ENCODE data around the gene GGA1.

Gene GGA1

DNA sequence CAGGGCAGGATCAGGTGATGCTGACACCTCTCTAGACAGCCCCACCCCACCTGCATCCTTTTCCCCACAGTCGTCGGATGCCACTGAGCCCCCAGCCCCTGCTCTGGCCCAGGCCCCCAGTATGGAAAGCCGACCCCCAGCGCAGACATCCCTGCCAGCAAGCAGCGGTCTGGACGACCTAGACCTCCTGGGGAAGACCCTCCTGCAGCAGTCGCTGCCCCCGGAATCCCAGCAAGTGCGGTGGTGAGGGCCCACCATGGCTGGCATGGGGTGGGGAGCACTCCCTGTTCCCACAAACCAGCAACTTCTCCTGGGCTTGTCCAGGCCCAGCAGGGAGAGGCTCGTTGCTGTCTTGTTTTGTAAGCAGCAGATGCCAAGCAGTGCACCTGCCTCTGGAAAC lies 21.3 kb downstream of the GGA1 start:
- H3K9me3 ChIP-seq (ENCODE audit: control insufficient read depth, low read length), result no peaks in the 10 kb centered on the region
- H3K4me3 ChIP-seq (ENCODE audit: insufficient read depth, low read depth, low read length), result no peak overlapping the region
- peaks cover 18% of the 10 kb centered on the region for H3K4me1 ChIP-seq (ENCODE audit: control insufficient read depth, insufficient read depth, low read length)
- peaks cover 5% of the 10 kb centered on the region for H3K36me3 ChIP-seq (ENCODE audit: control insufficient read depth, insufficient read depth, low read length)
- H3K27ac ChIP-seq (ENCODE audit: insufficient read depth, low read depth, low read length, poor library complexity, severe bottlenecking), result no peak overlapping the region
- no peaks in the 10 kb centered on the region for H3K27me3 ChIP-seq (ENCODE audit: control insufficient read depth, insufficient read depth, low read length, poor library complexity, severe bottlenecking)
- 89 to 94% methylated on average over 10 of the region's 10 CpGs for WGBS, 2 experiments

- H3K9me3 ChIP-seq (ENCODE audit: control insufficient read depth, low read length), result no peaks in the 10 kb centered on the region
- peaks cover 5% of the 10 kb centered on the region for H3K36me3 ChIP-seq (ENCODE audit: control insufficient read depth, insufficient read depth, low read length)
- peaks cover 18% of the 10 kb centered on the region for H3K4me1 ChIP-seq (ENCODE audit: control insufficient read depth, insufficient read depth, low read length)
- H3K27me3 ChIP-seq (ENCODE audit: control insufficient read depth, insufficient read depth, low read length, poor library complexity, severe bottlenecking), result no peaks in the 10 kb centered on the region
- H3K4me3 ChIP-seq (ENCODE audit: insufficient read depth, low read depth, low read length), result no peak overlapping the region
- H3K27ac ChIP-seq (ENCODE audit: insufficient read depth, low read depth, low read length, poor library complexity, severe bottlenecking), result no peak overlapping the region
- 91 to 93% methylated on average over 9 of the region's 9 CpGs for WGBS, 2 experiments
These were observed 22.3 kb downstream of the GGA1 start for GRCh38 chr22:37630839-37631435.

DNA sequence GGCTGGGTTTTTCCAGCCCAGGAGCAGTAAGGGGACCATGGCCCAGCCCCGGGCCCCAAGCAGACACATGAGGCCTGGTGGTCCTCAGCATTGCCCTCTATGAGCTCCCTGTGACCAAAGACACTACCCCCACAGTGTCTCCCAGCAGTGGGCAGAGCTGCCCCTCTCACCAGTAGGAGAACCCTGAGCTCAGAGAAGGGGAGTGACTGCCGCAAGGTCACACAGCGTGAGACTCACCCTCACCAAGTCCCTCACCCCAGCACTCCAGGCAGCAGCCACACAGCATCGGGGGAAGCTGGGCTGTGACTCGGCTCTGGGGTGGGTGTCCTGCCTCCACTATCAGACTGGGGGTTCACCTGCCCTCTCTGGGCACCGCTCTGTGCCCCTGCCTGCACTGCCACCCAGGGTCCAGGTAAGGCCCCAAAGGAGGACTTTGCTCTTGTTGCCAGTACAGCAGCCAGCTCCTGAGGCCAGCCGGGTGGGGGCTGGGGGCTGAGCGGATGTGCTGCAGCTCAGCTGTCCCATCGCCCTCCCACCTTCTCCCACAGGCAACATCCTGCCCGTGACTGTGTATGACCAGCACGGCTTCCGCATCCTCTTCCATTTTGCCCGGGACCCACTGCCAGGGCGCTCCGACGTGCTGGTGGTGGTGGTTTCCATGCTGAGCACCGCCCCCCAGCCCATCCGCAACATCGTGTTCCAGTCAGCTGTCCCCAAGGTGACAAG lies 23.0 kb downstream of the GGA1 start:
- peaks cover 18% of the 10 kb centered on the region for H3K4me1 ChIP-seq (ENCODE audit: control insufficient read depth, insufficient read depth, low read length)
- H3K27me3 ChIP-seq (ENCODE audit: control insufficient read depth, insufficient read depth, low read length, poor library complexity, severe bottlenecking), result no peaks in the 10 kb centered on the region
- no peak overlapping the region for H3K27ac ChIP-seq (ENCODE audit: insufficient read depth, low read depth, low read length, poor library complexity, severe bottlenecking)
- H3K4me3 ChIP-seq (ENCODE audit: insufficient read depth, low read depth, low read length), result no peak overlapping the region
- H3K9me3 ChIP-seq (ENCODE audit: control insufficient read depth, low read length), result no peaks in the 10 kb centered on the region
- peaks cover 5% of the 10 kb centered on the region for H3K36me3 ChIP-seq (ENCODE audit: control insufficient read depth, insufficient read depth, low read length)
- WGBS, 2 experiments, result 92 to 94% methylated on average over 19 of the region's 19 CpGs

DNA sequence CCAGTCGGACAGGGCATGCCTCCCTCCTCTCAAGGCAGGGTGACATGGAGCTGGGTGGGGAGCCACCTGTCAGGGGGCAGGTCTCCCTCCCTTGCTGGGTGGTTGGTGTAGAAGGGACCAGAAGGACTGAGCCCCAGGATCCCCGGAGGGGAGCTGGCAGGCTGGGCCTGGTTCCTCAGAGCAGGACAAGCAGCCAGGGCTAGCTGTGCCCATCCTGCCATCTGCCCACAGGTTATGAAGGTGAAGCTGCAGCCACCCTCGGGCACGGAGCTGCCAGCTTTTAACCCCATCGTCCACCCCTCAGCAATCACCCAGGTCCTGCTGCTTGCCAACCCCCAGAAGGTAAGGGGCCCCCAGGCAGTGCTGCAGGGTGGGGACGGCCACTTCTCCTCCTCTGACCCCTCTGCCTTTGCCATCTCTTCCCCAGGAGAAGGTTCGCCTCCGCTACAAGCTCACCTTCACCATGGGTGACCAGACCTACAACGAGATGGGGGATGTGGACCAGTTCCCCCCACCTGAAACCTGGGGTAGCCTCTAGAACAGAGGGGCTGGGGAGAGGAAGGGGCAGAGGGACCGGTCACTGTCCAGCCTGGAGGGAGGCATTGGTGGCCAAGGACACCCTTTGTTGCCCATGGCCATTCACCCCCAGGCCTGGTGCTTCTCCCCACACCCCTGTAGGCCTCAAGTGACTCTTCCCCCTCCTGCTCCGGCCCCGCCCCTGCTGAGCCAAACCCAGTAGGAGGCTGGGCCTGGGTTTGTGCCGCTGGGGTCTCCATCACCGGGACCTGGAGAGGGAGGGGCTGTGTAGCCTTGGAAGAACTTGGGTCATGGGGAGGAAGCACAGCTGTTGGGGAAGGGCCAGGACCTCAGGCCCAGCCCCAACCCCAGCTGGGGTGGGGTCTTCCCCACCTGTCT lies 23.8 kb downstream of the GGA1 start:
- peaks cover 5% of the 10 kb centered on the region for H3K36me3 ChIP-seq (ENCODE audit: control insufficient read depth, insufficient read depth, low read length)
- peaks cover 18% of the 10 kb centered on the region for H3K4me1 ChIP-seq (ENCODE audit: control insufficient read depth, insufficient read depth, low read length)
- no peaks in the 10 kb centered on the region for H3K9me3 ChIP-seq (ENCODE audit: control insufficient read depth, low read length)
- 87 to 93% methylated on average over 14 of the region's 14 CpGs for WGBS, 2 experiments
- no peak overlapping the region for H3K4me3 ChIP-seq (ENCODE audit: insufficient read depth, low read depth, low read length)
- no peaks in the 10 kb centered on the region for H3K27me3 ChIP-seq (ENCODE audit: control insufficient read depth, insufficient read depth, low read length, poor library complexity, severe bottlenecking)
- H3K27ac ChIP-seq (ENCODE audit: insufficient read depth, low read depth, low read length, poor library complexity, severe bottlenecking), result no peak overlapping the region

DNA sequence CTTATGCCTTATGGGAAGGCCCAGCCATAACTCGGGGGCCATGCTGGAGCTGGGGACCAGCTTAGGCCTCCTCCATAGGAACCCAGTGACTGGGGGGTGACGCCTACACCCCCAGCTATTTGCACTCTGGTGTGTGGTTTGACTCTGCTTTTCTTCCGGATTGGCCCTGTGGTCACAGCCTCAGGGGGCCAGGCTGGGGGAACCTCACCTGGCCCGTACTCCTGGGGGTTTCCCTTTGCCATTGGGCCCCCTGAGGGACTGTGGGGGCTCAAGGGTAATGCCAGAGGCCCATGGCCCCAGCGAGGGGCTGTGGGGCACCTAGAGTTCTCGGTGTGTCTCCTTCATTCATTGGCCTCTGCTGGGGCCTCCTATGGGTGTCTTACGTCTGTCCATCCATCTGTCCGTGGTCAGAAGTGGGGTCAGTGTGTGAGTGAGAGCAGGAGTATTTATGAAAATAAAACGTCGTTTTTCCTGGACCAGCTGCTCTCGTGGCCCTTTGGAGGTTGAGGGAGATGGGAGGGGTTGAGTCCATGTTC lies 24.5 kb downstream of the GGA1 start:
- peaks cover 18% of the 10 kb centered on the region for H3K4me1 ChIP-seq (ENCODE audit: control insufficient read depth, insufficient read depth, low read length)
- no peak overlapping the region for H3K4me3 ChIP-seq (ENCODE audit: insufficient read depth, low read depth, low read length)
- no peaks in the 10 kb centered on the region for H3K27me3 ChIP-seq (ENCODE audit: control insufficient read depth, insufficient read depth, low read length, poor library complexity, severe bottlenecking)
- H3K36me3 ChIP-seq (ENCODE audit: control insufficient read depth, insufficient read depth, low read length), result peaks cover 5% of the 10 kb centered on the region
- peak overlapping the region; percentile 66 for H3K27ac ChIP-seq (ENCODE audit: insufficient read depth, low read depth, low read length, poor library complexity, severe bottlenecking)
- 84 to 86% methylated on average over 11 of the region's 11 CpGs for WGBS, 2 experiments
- H3K9me3 ChIP-seq (ENCODE audit: control insufficient read depth, low read length), result no peaks in the 10 kb centered on the region

DNA sequence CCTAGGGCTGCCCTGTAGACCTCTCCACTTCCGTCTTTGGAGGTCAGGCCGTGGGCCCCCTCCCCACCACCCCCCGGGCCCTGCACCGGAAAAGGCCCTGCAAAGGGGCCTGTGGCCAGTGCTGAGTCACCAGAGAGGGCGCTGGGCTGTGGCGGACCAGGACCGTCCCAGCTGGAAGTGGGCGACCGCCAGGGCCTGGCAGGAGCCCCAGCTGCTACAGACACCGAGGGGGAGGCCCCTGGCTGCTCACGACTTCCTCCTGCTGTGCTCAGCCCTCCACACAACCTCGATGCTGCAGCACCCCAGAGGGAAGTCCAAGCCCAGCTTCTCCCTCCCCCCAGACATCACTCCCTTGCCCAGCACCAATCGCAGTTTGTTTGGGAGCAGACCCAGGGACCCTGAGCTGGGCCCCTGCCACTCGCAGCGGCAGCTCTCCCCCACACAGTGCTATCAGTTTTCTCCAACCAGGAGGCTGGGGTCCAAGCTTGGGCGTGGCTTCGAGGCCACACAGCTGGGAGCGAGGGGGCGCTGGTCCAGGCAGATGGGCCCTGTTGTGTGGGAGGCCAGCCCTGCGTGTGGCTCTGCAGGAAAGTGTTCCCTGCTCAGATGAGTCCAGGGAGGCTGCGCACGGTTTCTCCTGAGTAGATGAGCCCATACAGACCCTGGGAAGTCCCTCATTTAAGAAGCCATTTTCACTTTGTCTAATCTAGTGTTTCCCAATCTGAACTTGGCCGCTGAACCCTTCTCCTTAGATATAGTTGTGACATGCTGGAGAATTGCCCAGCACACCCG lies 25.2 kb downstream of the GGA1 start:
- Histone ChIP-seq H3K9me3 (ENCODE audit: control insufficient read depth, low read length) (no peaks in the 10 kb centered on the region), H3K27me3 (ENCODE audit: control insufficient read depth, insufficient read depth, low read length, poor library complexity, severe bottlenecking) (no peaks in the 10 kb centered on the region), H3K4me3 (ENCODE audit: insufficient read depth, low read depth, low read length) (no peak overlapping the region), H3K27ac (ENCODE audit: insufficient read depth, low read depth, low read length, poor library complexity, severe bottlenecking) (peak overlapping the region; percentile 66), H3K36me3 (ENCODE audit: control insufficient read depth, insufficient read depth, low read length) (peaks cover 5% of the 10 kb centered on the region), H3K4me1 (ENCODE audit: control insufficient read depth, insufficient read depth, low read length) (peaks cover 18% of the 10 kb centered on the region)
- 23 to 24% methylated on average over 24 of the region's 24 CpGs for WGBS, 2 experiments

- Histone ChIP-seq H3K27me3 (ENCODE audit: control insufficient read depth, insufficient read depth, low read length, poor library complexity, severe bottlenecking) (no peaks in the 10 kb centered on the region), H3K36me3 (ENCODE audit: control insufficient read depth, insufficient read depth, low read length) (peaks cover under 1% of the 10 kb centered on the region), H3K4me3 (ENCODE audit: insufficient read depth, low read depth, low read length) (no peak overlapping the region), H3K9me3 (ENCODE audit: control insufficient read depth, low read length) (no peaks in the 10 kb centered on the region), H3K27ac (ENCODE audit: insufficient read depth, low read depth, low read length, poor library complexity, severe bottlenecking) (no peak overlapping the region), H3K4me1 (ENCODE audit: control insufficient read depth, insufficient read depth, low read length) (peaks cover 18% of the 10 kb centered on the region)
- WGBS, 2 experiments, result 77 to 79% methylated on average over 8 of the region's 8 CpGs
These were observed 25.8 kb downstream of the GGA1 start for GRCh38 chr22:37634417-37634924.

GRCh38 chr22:37635157-37635556 lies 26.5 kb downstream of the GGA1 start:
- H3K27me3 ChIP-seq (ENCODE audit: control insufficient read depth, insufficient read depth, low read length, poor library complexity, severe bottlenecking), result no peaks in the 10 kb centered on the region
- H3K27ac ChIP-seq (ENCODE audit: insufficient read depth, low read depth, low read length, poor library complexity, severe bottlenecking), result no peak overlapping the region
- no peaks in the 10 kb centered on the region for H3K36me3 ChIP-seq (ENCODE audit: control insufficient read depth, insufficient read depth, low read length)
- peaks cover 18% of the 10 kb centered on the region for H3K4me1 ChIP-seq (ENCODE audit: control insufficient read depth, insufficient read depth, low read length)
- H3K9me3 ChIP-seq (ENCODE audit: control insufficient read depth, low read length), result no peaks in the 10 kb centered on the region
- H3K4me3 ChIP-seq (ENCODE audit: insufficient read depth, low read depth, low read length), result no peak overlapping the region
- 96% methylated on average over 7 of the region's 7 CpGs for WGBS, 2 experiments

GRCh38 chr22:37636186-37636948 lies 27.7 kb downstream of the GGA1 start:
- no peaks in the 10 kb centered on the region for H3K36me3 ChIP-seq (ENCODE audit: control insufficient read depth, insufficient read depth, low read length)
- H3K4me1 ChIP-seq (ENCODE audit: control insufficient read depth, insufficient read depth, low read length), result peaks cover 24% of the 10 kb centered on the region
- H3K9me3 ChIP-seq (ENCODE audit: control insufficient read depth, low read length), result no peaks in the 10 kb centered on the region
- H3K27ac ChIP-seq (ENCODE audit: insufficient read depth, low read depth, low read length, poor library complexity, severe bottlenecking), result no peak overlapping the region
- H3K4me3 ChIP-seq (ENCODE audit: insufficient read depth, low read depth, low read length), result no peak overlapping the region
- WGBS, 2 experiments, result 72 to 76% methylated on average over 6 of the region's 6 CpGs
- no peaks in the 10 kb centered on the region for H3K27me3 ChIP-seq (ENCODE audit: control insufficient read depth, insufficient read depth, low read length, poor library complexity, severe bottlenecking)

All from ectodermal cell (in vitro differentiated cells).